ENCODE measurements around the gene SLC38A3. TPM values are rescaled to one million over a fixed set of nuclear protein-coding genes. Genes with fewer than 3 reads are reported as not detected.
A peak's percentile ranks its signal among the peaks of the same experiment; 100 is the strongest.
"Not testable (repeated sequence)": the region's sequence is repeated elsewhere in the genome, so short reads cannot be mapped to it uniquely, and the experiment has no call there.

The SLC38A3 gene
- total RNA-seq, 3 donors from 2014 or later, result 0.08 to 0.52 TPM; not detected in 1

DNA sequence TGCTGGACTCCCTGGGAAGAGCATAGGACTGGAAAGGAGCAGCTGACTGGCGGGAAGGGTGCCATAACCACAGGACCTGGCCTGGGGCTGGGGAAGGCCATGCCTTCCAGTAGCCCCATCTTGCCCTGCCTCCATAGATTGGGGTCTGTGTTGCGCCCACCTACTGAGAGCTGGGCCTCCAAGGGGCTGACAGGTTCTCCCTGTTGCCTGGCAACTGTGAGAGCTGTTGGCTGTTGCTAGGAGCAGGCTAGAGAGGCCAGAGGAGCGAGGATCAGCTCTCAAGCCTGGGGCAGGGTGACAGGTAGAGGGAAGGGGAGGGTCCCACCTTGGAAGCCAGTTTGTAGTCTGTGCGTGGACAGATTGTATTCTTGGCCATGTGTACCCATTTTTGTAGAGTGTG lies 28.1 kb downstream of the SLC38A3 start:
- DNase-seq (no peak), ATAC-seq (no peak)
- Mint-ChIP-seq H3K4me3 (no peak overlapping the region), H3K36me3 (ENCODE audit: insufficient read depth) (no peaks in the 10 kb centered on the region), H3K4me1 (ENCODE audit: low read depth) (peaks cover 12% of the 10 kb centered on the region), H3K9me3 (no peaks in the 10 kb centered on the region), H3K27me3 (ENCODE audit: low read depth) (no peaks in the 10 kb centered on the region)

- peaks cover 31% of the 10 kb centered on the region for H3K4me1 Mint-ChIP-seq (ENCODE audit: low read depth)
- no peaks in the 10 kb centered on the region for H3K36me3 Mint-ChIP-seq (ENCODE audit: insufficient read depth)
- ATAC-seq (peak; percentile 90 to 92), DNase-seq (peak; percentile 98)
- H3K9me3 Mint-ChIP-seq, result no peaks in the 10 kb centered on the region
- peak within 1 kb of the TSS; percentile 95 for H3K4me3 Mint-ChIP-seq
- H3K27me3 Mint-ChIP-seq (ENCODE audit: low read depth), result no peaks in the 10 kb centered on the region
Observed at GRCh38 chr3:50235716-50236483, 30.8 kb downstream of the SLC38A3 start, which contains the start of gene GNAI2. Gene GNAI2, plus strand, starts transcription at chr3:50236204. Its CDS starts 132 bp downstream, at chr3:50236336.

- H3K36me3 Mint-ChIP-seq (ENCODE audit: insufficient read depth), result no peaks in the 10 kb centered on the region
- H3K9me3 Mint-ChIP-seq, result no peaks in the 10 kb centered on the region
- H3K4me3 Mint-ChIP-seq, result peak overlapping the region; percentile 95
- ATAC-seq (no peak), DNase-seq (no peak)
- H3K27me3 Mint-ChIP-seq (ENCODE audit: low read depth), result no peaks in the 10 kb centered on the region
- peaks cover 38% of the 10 kb centered on the region for H3K4me1 Mint-ChIP-seq (ENCODE audit: low read depth)
Observed at GRCh38 chr3:50236484-50237132, 31.5 kb downstream of the SLC38A3 start.

DNA sequence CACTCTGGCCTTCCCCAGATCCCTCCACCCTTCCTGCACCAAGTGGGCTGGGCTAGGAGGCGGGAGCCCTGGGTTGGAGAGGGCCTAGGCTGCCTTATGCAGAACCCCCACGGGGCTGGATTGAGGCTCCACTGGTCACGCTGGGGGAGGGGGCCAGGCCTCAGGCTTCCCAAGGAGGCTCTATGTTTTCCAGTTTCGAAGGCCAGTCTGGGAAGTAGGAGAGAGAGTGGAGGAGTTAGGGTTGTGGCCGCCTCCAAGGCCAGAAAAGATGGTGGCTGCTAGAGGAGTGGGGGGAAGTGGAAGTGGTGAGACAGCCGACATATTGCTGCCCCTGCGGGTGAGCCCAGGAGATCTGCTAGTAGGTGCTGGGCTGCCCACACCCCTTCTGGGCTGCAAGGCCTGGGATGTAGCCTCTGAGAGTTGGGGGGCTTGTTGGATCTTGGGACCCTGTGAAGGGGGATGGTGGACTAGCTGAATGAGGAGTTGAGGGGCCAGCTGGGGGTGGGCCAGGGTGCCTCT lies 32.1 kb downstream of the SLC38A3 start:
- no peak for ATAC-seq
- Mint-ChIP-seq H3K36me3 (ENCODE audit: insufficient read depth) (no peaks in the 10 kb centered on the region), H3K4me1 (ENCODE audit: low read depth) (peaks cover 44% of the 10 kb centered on the region), H3K4me3 (peak overlapping the region; percentile 95), H3K9me3 (no peaks in the 10 kb centered on the region), H3K27me3 (ENCODE audit: low read depth) (no peaks in the 10 kb centered on the region)
- DNase-seq, result no peak

- no peaks in the 10 kb centered on the region for H3K36me3 Mint-ChIP-seq (ENCODE audit: insufficient read depth)
- H3K27me3 Mint-ChIP-seq (ENCODE audit: low read depth), result no peaks in the 10 kb centered on the region
- peaks cover 52% of the 10 kb centered on the region for H3K4me1 Mint-ChIP-seq (ENCODE audit: low read depth)
- peak; percentile 80 for DNase-seq
- peak overlapping the region; percentile 95 for H3K4me3 Mint-ChIP-seq
- H3K9me3 Mint-ChIP-seq, result no peaks in the 10 kb centered on the region
- ATAC-seq, result peak; percentile 56 to 59
Observed at GRCh38 chr3:50237754-50238548, 32.9 kb downstream of the SLC38A3 start.

GRCh38 chr3:50238549-50239026 lies 33.5 kb downstream of the SLC38A3 start:
- peaks cover 58% of the 10 kb centered on the region for H3K4me1 Mint-ChIP-seq (ENCODE audit: low read depth)
- no peaks in the 10 kb centered on the region for H3K36me3 Mint-ChIP-seq (ENCODE audit: insufficient read depth)
- ATAC-seq (no peak), DNase-seq (no peak)
- H3K27me3 Mint-ChIP-seq (ENCODE audit: low read depth), result no peaks in the 10 kb centered on the region
- H3K4me3 Mint-ChIP-seq, result peak overlapping the region; percentile 95
- H3K9me3 Mint-ChIP-seq, result no peaks in the 10 kb centered on the region

GRCh38 chr3:50239649-50240048 lies 34.6 kb downstream of the SLC38A3 start:
- H3K36me3 Mint-ChIP-seq (ENCODE audit: insufficient read depth), result no peaks in the 10 kb centered on the region
- peak overlapping the region; percentile 59 for H3K4me3 Mint-ChIP-seq
- no peaks in the 10 kb centered on the region for H3K9me3 Mint-ChIP-seq

GRCh38 chr3:50241163-50241562 lies 36.1 kb downstream of the SLC38A3 start:
- Mint-ChIP-seq H3K9me3 (no peaks in the 10 kb centered on the region), H3K4me3 (no peak overlapping the region), H3K4me1 (ENCODE audit: low read depth) (peaks cover 73% of the 10 kb centered on the region), H3K27me3 (ENCODE audit: low read depth) (no peaks in the 10 kb centered on the region), H3K36me3 (ENCODE audit: insufficient read depth) (no peaks in the 10 kb centered on the region)
- ATAC-seq (no peak), DNase-seq (no peak)

More at GRCh38 chr3:50239649-50240048, 34.6 kb downstream of the SLC38A3 start:
- peaks cover 66% of the 10 kb centered on the region for H3K4me1 Mint-ChIP-seq (ENCODE audit: low read depth)
- H3K27me3 Mint-ChIP-seq (ENCODE audit: low read depth), result no peaks in the 10 kb centered on the region
- ATAC-seq (no peak), DNase-seq (no peak)

- DNase-seq (no peak), ATAC-seq (no peak)
- Mint-ChIP-seq H3K4me3 (peak overlapping the region; percentile 7), H3K4me1 (ENCODE audit: low read depth) (peaks cover 80% of the 10 kb centered on the region), H3K36me3 (ENCODE audit: insufficient read depth) (no peaks in the 10 kb centered on the region), H3K9me3 (no peaks in the 10 kb centered on the region), H3K27me3 (ENCODE audit: low read depth) (no peaks in the 10 kb centered on the region)
Observed at GRCh38 chr3:50241713-50242380, 36.8 kb downstream of the SLC38A3 start.

GRCh38 chr3:50242381-50242770 lies 37.3 kb downstream of the SLC38A3 start:
- Mint-ChIP-seq H3K4me3 (peak overlapping the region; percentile 71), H3K36me3 (ENCODE audit: insufficient read depth) (no peaks in the 10 kb centered on the region), H3K9me3 (no peaks in the 10 kb centered on the region), H3K4me1 (ENCODE audit: low read depth) (peaks cover 85% of the 10 kb centered on the region), H3K27me3 (ENCODE audit: low read depth) (no peaks in the 10 kb centered on the region)
- no peak for DNase-seq
- ATAC-seq, result no peak

DNA sequence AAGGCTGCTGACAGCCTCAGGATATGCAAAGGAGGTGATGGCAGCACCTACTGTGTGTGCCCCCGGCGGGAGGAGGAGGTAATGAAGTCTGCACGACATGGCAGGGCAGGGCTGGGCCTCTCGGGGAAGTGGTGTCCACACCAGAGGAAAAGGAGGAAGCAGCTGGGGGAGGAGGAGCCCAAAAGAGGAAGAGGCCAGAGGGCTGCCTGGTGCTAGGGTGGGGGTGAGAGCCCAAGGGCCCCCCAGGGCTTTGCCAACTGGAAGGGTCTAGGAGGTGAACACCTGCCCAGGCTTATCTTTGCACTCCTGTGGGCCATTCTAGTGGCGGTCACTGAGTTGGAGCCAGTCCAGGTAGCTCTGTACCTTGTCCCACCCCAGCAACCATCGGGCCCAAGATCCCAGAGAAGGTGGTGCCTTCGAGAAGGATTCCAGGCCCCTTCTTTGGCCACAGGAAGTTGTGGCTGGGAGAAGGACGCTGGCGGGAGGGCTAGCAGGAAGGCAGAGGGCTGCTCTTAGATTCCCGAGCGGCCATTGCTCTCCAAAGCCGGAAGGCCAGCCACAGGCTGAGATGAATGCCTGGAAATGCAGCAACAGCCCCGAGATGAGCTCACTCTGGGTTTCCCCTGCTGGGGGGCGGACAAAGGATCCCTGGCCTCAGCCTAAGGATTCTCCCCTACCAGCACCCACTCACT lies 37.9 kb downstream of the SLC38A3 start:
- no peaks in the 10 kb centered on the region for H3K9me3 Mint-ChIP-seq
- peak overlapping the region; percentile 71 for H3K4me3 Mint-ChIP-seq
- peaks cover 86% of the 10 kb centered on the region for H3K4me1 Mint-ChIP-seq (ENCODE audit: low read depth)
- DNase-seq, result peak; percentile 32
- peak in 1 of 2 donors; percentile 6 for ATAC-seq
- no peaks in the 10 kb centered on the region for H3K36me3 Mint-ChIP-seq (ENCODE audit: insufficient read depth)
- H3K27me3 Mint-ChIP-seq (ENCODE audit: low read depth), result no peaks in the 10 kb centered on the region

GRCh38 chr3:50243543-50243895 lies 38.4 kb downstream of the SLC38A3 start:
- ATAC-seq (no peak), DNase-seq (no peak)
- H3K4me3 Mint-ChIP-seq, result peak overlapping the region; percentile 9
- H3K27me3 Mint-ChIP-seq (ENCODE audit: low read depth), result no peaks in the 10 kb centered on the region
- H3K4me1 Mint-ChIP-seq (ENCODE audit: low read depth), result peaks cover 85% of the 10 kb centered on the region
- no peaks in the 10 kb centered on the region for H3K9me3 Mint-ChIP-seq
- peaks cover 2% of the 10 kb centered on the region for H3K36me3 Mint-ChIP-seq (ENCODE audit: insufficient read depth)

- H3K4me3 Mint-ChIP-seq, result peak overlapping the region; percentile 21
- not testable (repeated sequence) for H3K27me3 Mint-ChIP-seq (ENCODE audit: low read depth); H3K9me3 Mint-ChIP-seq; DNase-seq; H3K36me3 Mint-ChIP-seq (ENCODE audit: insufficient read depth); ATAC-seq
- peaks cover 79% of the 10 kb centered on the region for H3K4me1 Mint-ChIP-seq (ENCODE audit: low read depth)
Observed at GRCh38 chr3:50244813-50245212, 39.7 kb downstream of the SLC38A3 start.
